PC-3 (cell line): Measurements from ENCODE around the gene TOX4. TPM values are rescaled to one million over a fixed set of nuclear protein-coding genes. Genes with fewer than 3 reads are reported as not detected.
A peak's percentile ranks its signal among the peaks of the same experiment; 100 is the strongest.

Experiments used
- ATAC-seq: fragments of 200-7000 bp; cut with Tn5 transposase; 2 replicates; pipeline ENCODE4 v1.9.1; 2020; ENCODE audit warnings: mild to moderate bottlenecking, moderate library complexity
- BruUV-seq: library from RNA; stranded (reverse); fragments of 400-500 nt; replicated peaks from 2 replicates; lab custom pipeline; 2021; lab: Mats Ljungman, UMichigan
- CTCF ChIA-PET: fragments of 300-600 bp; sonication (Branson Sonifier 250); formaldehyde crosslinking; loops from one replicate; lab custom pipeline; 2022; ENCODE audit warnings: antibody characterized with exemption; lab: Charles Lee
- POLR2A ChIA-PET: fragments of 300-600 bp; sonication (Branson Sonifier 250); formaldehyde crosslinking; loops from one replicate; lab custom pipeline; 2022; ENCODE audit warnings: antibody characterized with exemption; ENCODE audit not compliant: unreplicated experiment; lab: Charles Lee
- DNase-seq: peaks from one replicate; pipeline ENCODE4 v3.0.0-alpha.2; 2015
- H2AFZ ChIP-seq: fragments of 300-600 bp; sonication (generic); 2 replicates; pipeline ENCODE4 v1.6.0; 2016; ENCODE audit warnings: antibody characterized with exemption, low read length
- H3F3A ChIP-seq: fragments of 300-600 bp; sonication (generic); one replicate; pipeline ENCODE4 v1.6.0; 2017; ENCODE audit warnings: antibody characterized with exemption, low read length, control low read depth, mild to moderate bottlenecking; ENCODE audit not compliant: unreplicated experiment
- H3K27ac ChIP-seq: fragments of 300-600 bp; sonication (generic); 2 replicates; pipeline ENCODE4 v1.5.1; 2016; ENCODE audit warnings: mild to moderate bottlenecking, low read length
- H3K27me3 ChIP-seq: fragments of 300-600 bp; sonication (generic); 2 replicates; pipeline ENCODE4 v1.6.1; 2016; ENCODE audit warnings: low read length, mixed read lengths
- H3K36me3 ChIP-seq: fragments of 300-600 bp; sonication (generic); 2 replicates; pipeline ENCODE4 v1.6.1; 2016; ENCODE audit warnings: low read depth, mixed run types, low read length, mixed read lengths
- H3K4me1 ChIP-seq: fragments of 300-600 bp; sonication (generic); 2 replicates; pipeline ENCODE4 v1.5.1; 2016; ENCODE audit warnings: low read length; ENCODE audit not compliant: insufficient read depth
- H3K4me2 ChIP-seq: fragments of 300-600 bp; sonication (generic); 2 replicates; pipeline ENCODE4 v1.6.0; 2016; ENCODE audit warnings: low read length
- H3K4me3 ChIP-seq: fragments of 300-600 bp; sonication (generic); 2 replicates; pipeline ENCODE4 v1.5.1; 2016; ENCODE audit warnings: mild to moderate bottlenecking, low read length, mixed read lengths
- H3K79me2 ChIP-seq: fragments of 300-600 bp; sonication (generic); 2 replicates; pipeline ENCODE4 v1.6.1; 2017; ENCODE audit warnings: low read length, mixed read lengths
- H3K9ac ChIP-seq: fragments of 300-600 bp; sonication (generic); 2 replicates; pipeline ENCODE4 v1.6.0; 2016; ENCODE audit warnings: mild to moderate bottlenecking, low read length
- H3K9me2 ChIP-seq: fragments of 300-600 bp; sonication (generic); replicated peaks from 2 replicates; pipeline ENCODE4 v1.6.1; 2016; ENCODE audit warnings: mixed run types, low read length, mixed read lengths
- H3K9me3 ChIP-seq: fragments of 300-600 bp; sonication (generic); 2 replicates; pipeline ENCODE4 v1.6.1; 2016; ENCODE audit warnings: low read length, mixed read lengths
- H4K20me1 ChIP-seq: fragments of 300-600 bp; sonication (generic); 2 replicates; pipeline ENCODE4 v1.6.1; 2016; ENCODE audit warnings: low read length, mixed read lengths
- EZH2 ChIP-seq: fragments of 300-600 bp; sonication (generic); IDR thresholded peaks from one replicate; pipeline ENCODE4 v1.6.1; 2017; ENCODE audit warnings: antibody characterized with exemption, mild to moderate bottlenecking, low read length; ENCODE audit not compliant: unreplicated experiment
- EZH2phosphoT487 ChIP-seq: fragments of 300-600 bp; sonication (generic); IDR thresholded peaks from 2 replicates; pipeline ENCODE4 v1.6.1; 2018; ENCODE audit warnings: mild to moderate bottlenecking, antibody characterized with exemption, low read length, borderline replicate concordance
- intact Hi-C: fragments of 100-400 bp; cut with micrococcal nuclease; formaldehyde crosslinking; loops from 2 replicates; pipeline ENCODE4 v1.9.0; 2023
- total RNA-seq: library from RNA; depleted of rRNA; stranded (reverse); fragments of >200 nt; gene quantifications from 2 replicates; pipeline ENCODE4 v1.2.3, GENCODE V29; 2014
- TF ChIP-seq, protein P1 (sequence below): fragments of 300-600 bp; sonication (generic); conservative IDR thresholded peaks from 2 replicates; pipeline ENCODE4 v1.5.1; 2017; ENCODE audit warnings: antibody characterized with exemption, low read depth, mild to moderate bottlenecking, low read length

TOX4 gene
- total RNA-seq, 1 experiment from 2014 or later: 26.7 TPM

DNA sequence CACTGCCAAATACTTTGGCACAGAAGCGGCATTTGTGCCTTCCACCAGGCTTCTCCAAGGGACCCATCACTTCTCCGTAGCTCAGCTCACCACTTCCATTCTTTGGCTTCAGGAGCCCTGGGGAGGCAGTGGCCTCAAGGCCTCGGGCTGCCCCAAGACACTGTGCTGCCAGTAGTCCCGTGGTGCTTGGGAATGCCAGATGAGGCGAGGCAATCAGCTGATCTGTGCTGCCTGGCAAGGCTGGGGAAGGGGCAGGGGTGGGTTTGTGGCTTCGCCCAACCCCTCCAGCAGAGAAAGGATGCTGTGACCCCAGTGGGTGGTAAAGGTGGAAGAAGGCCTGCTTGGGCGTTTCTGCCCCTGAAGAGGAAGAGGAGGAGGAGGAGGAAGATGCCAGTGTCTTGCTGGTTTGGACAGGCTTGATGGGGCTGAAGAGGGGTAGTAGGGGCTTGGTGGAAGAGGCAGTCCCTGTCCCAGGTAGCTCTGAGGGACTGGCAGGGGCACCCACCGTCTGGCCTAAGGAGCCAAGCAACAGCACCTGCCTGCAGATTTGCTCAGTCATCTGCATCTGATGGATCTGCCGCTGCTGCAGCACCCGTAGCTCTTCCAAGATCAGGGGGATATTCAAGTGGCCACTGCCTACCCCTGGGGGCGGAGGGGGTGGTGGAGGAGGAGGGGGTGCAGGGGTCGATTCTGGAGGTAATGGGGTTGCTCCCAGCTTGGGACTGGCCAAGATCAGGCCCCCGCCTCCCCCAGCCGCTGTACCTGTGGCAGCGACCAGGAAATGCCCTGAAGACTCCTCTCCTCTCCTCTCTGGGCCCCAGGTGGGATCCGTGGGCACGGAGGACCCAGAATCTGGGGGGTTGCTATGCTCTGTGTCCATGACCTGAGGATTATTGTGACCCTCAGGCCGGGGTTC lies 47.8 kb downstream of the TOX4 start:
- H3K4me1 ChIP-seq: peaks cover 20% of the 10 kb centered on the region
- H3K36me3 ChIP-seq: no peaks in the 10 kb centered on the region
- intact Hi-C loops: no loop called here
- no peak overlapping the region for H3K27ac ChIP-seq
- TF ChIP-seq, protein P1, sequence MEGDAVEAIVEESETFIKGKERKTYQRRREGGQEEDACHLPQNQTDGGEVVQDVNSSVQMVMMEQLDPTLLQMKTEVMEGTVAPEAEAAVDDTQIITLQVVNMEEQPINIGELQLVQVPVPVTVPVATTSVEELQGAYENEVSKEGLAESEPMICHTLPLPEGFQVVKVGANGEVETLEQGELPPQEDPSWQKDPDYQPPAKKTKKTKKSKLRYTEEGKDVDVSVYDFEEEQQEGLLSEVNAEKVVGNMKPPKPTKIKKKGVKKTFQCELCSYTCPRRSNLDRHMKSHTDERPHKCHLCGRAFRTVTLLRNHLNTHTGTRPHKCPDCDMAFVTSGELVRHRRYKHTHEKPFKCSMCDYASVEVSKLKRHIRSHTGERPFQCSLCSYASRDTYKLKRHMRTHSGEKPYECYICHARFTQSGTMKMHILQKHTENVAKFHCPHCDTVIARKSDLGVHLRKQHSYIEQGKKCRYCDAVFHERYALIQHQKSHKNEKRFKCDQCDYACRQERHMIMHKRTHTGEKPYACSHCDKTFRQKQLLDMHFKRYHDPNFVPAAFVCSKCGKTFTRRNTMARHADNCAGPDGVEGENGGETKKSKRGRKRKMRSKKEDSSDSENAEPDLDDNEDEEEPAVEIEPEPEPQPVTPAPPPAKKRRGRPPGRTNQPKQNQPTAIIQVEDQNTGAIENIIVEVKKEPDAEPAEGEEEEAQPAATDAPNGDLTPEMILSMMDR: no peak
- no peak for TF ChIP-seq EZH2phosphoT487
- TF ChIP-seq EZH2: no peak
- ATAC-seq (no peak), DNase-seq (no peak)
- H3K9me2 ChIP-seq: no peaks in the 10 kb centered on the region
- no peaks in the 10 kb centered on the region for H3K79me2 ChIP-seq
- H4K20me1 ChIP-seq: no peaks in the 10 kb centered on the region
- H3K9me3 ChIP-seq: no peaks in the 10 kb centered on the region
- ChIA-PET CTCF (no interaction called here), POLR2A (no interaction called here)
- BruUV-seq: no TSS peak
- H3K9ac ChIP-seq: no peak overlapping the region
- H3K4me3 ChIP-seq: peak overlapping the region; percentile 85; the same call in 1 of the 2 replicates
- no peaks in the 10 kb centered on the region for H3K27me3 ChIP-seq
- no peaks in the 10 kb centered on the region for H3F3A ChIP-seq
- no peak overlapping the region for H2AFZ ChIP-seq
- 0 out of 2 replicates have a peak overlapping the region, but pooled peaks have one; percentile 90 for H3K4me2 ChIP-seq

DNA sequence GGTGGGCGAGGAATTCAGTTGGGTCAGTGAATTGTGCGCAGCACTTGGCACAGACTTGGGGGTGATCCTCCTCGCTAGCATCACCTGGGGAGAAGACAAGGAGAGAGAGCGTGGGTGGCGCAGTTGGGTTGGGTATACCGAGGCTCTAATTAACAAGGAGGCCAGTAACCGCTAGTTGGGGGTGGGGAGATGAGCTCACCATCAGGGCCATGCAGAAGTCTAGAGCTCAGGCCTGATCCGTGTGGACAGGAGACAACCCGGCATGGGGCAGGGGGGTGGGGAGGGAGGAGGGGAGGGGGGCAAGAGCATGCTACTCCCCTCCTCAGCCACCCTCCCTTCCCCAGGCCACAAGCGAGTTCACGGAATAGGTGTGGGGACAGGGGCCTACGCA lies 48.6 kb downstream of the TOX4 start:
- intact Hi-C loops: no loop called here
- peak; percentile 10; the same call in 1 of the 2 replicates for ATAC-seq
- ChIA-PET POLR2A (interaction anchor here (0.6 to 1.2 kb wide), 4 partner anchors 12 to 1070 kb away, joined by 3 to 5 read pairs (median 4); partner anchors contain the start of gene METTL3), CTCF (no interaction called here)
- no peaks in the 10 kb centered on the region for H3K27me3 ChIP-seq
- no peaks in the 10 kb centered on the region for H3K79me2 ChIP-seq
- TF ChIP-seq, protein P1: no peak
- TF ChIP-seq EZH2 (no peak), EZH2phosphoT487 (no peak)
- peak overlapping the region; percentile 95; the same call in 1 of the 2 replicates for H2AFZ ChIP-seq
- no peaks in the 10 kb centered on the region for H3K9me3 ChIP-seq
- no peak for DNase-seq
- H3F3A ChIP-seq: no peaks in the 10 kb centered on the region
- no peaks in the 10 kb centered on the region for H3K9me2 ChIP-seq
- H4K20me1 ChIP-seq: no peaks in the 10 kb centered on the region
- peak overlapping the region; percentile 85 for H3K4me3 ChIP-seq
- BruUV-seq: TSS peak; percentile 41
- H3K4me1 ChIP-seq: peaks cover 20% of the 10 kb centered on the region
- H3K9ac ChIP-seq: peak overlapping the region; percentile 51; the same call in 1 of the 2 replicates
- no peak overlapping the region for H3K27ac ChIP-seq
- H3K36me3 ChIP-seq: no peaks in the 10 kb centered on the region
- H3K4me2 ChIP-seq: peak overlapping the region; percentile 90
